Stimulated activated CD4-positive, alpha-beta T cell treated with anti-CD3 and anti-CD28 coated beads, TNF-alpha, amount 100 ng/mL, for 4 hours (primary cell): ENCODE measurements around the gene CPLX1.
"Not testable (repeated sequence)": the region's sequence is repeated elsewhere in the genome, so short reads cannot be mapped to it uniquely, and the experiment has no call there.

Experiments used
- DNase-seq, 3 experiments: peaks; one replicate each; pipeline ENCODE4 v3.0.0-alpha.2; 2020; ENCODE audit warnings: low read depth in 3 of 3

CPLX1 gene

GRCh38 chr4:819401-820229 is 6.3 kb downstream of the CPLX1 start:
- DNase-seq = no peak

GRCh38 chr4:818106-818921 is 7.6 kb downstream of the CPLX1 start:
- DNase-seq = no peak

- no peak for DNase-seq
These were observed 10.3 kb downstream of the CPLX1 start for GRCh38 chr4:815464-816146.

GRCh38 chr4:814312-814850 is 11.5 kb downstream of the CPLX1 start:
- DNase-seq = no peak

- DNase-seq = no peak
These were observed 12.0 kb downstream of the CPLX1 start for GRCh38 chr4:813900-814299.

- DNase-seq = no peak
These were observed 16.9 kb downstream of the CPLX1 start for GRCh38 chr4:808860-809570.

GRCh38 chr4:807792-808191 is 18.1 kb downstream of the CPLX1 start:
- DNase-seq = no peak

- not testable (repeated sequence) for DNase-seq
These were observed 18.9 kb downstream of the CPLX1 start for GRCh38 chr4:806979-807378.

GRCh38 chr4:804804-805203 is 21.1 kb downstream of the CPLX1 start:
- no peak for DNase-seq

- DNase-seq = no peak
These were observed 22.0 kb downstream of the CPLX1 start for GRCh38 chr4:803884-804283.

- no peak for DNase-seq
These were observed 24.3 kb downstream of the CPLX1 start for GRCh38 chr4:801436-802124.

GRCh38 chr4:797066-797465 is 28.9 kb downstream of the CPLX1 start:
- DNase-seq = no peak

- DNase-seq = no peak
These were observed 29.7 kb downstream of the CPLX1 start for GRCh38 chr4:796206-796605.

GRCh38 chr4:795726-796119 is 30.2 kb downstream of the CPLX1 start:
- DNase-seq = no peak

- DNase-seq = no peak
These were observed 30.8 kb downstream of the CPLX1 start for GRCh38 chr4:794900-795725.

GRCh38 chr4:793941-794621 is 31.8 kb downstream of the CPLX1 start:
- DNase-seq = no peak

- no peak for DNase-seq
These were observed 32.7 kb downstream of the CPLX1 start for GRCh38 chr4:793093-793861.

GRCh38 chr4:792626-793092 is 33.3 kb downstream of the CPLX1 start:
- DNase-seq = no peak
